ENCODE data around the gene LGI4. TPM values are rescaled to one million over a fixed set of nuclear protein-coding genes. Genes with fewer than 3 reads are reported as not detected.

Gene LGI4
- total RNA-seq, 1 donor from 2014 or later: 0.16 TPM

GRCh38 chr19:35166100-35167063, 31.5 kb upstream of the LGI4 start:
- peaks cover 30% of the 10 kb centered on the region for H3K9me3 Mint-ChIP-seq
- no peak for DNase-seq
- peak overlapping the region; percentile 84 for H3K27ac Mint-ChIP-seq
- H3K36me3 Mint-ChIP-seq (ENCODE audit: low read depth): peaks cover 90% of the 10 kb centered on the region
- no peaks in the 10 kb centered on the region for H3K27me3 Mint-ChIP-seq
- intact Hi-C loops (cut with micrococcal nuclease): no loop called here
- H3K4me1 Mint-ChIP-seq: peaks cover 32% of the 10 kb centered on the region
- peak overlapping the region; percentile 32 for H3K4me3 Mint-ChIP-seq

- Mint-ChIP-seq H3K4me1 (peaks cover 31% of the 10 kb centered on the region), H3K36me3 (ENCODE audit: low read depth) (peaks cover 93% of the 10 kb centered on the region), H3K9me3 (peaks cover 36% of the 10 kb centered on the region), H3K4me3 (no peak overlapping the region), H3K27me3 (no peaks in the 10 kb centered on the region), H3K27ac (no peak overlapping the region)
- intact Hi-C loops (cut with micrococcal nuclease): no loop called here
- no peak for DNase-seq
Measured at GRCh38 chr19:35165200-35166058, 30.6 kb upstream of the LGI4 start.

- Mint-ChIP-seq H3K36me3 (ENCODE audit: low read depth) (peaks cover 94% of the 10 kb centered on the region), H3K27me3 (no peaks in the 10 kb centered on the region), H3K4me1 (peaks cover 30% of the 10 kb centered on the region), H3K27ac (no peak overlapping the region), H3K4me3 (no peak overlapping the region), H3K9me3 (peaks cover 37% of the 10 kb centered on the region)
- intact Hi-C loops (cut with micrococcal nuclease): no loop called here
- no peak for DNase-seq
Measured at GRCh38 chr19:35164418-35164817, 29.6 kb upstream of the LGI4 start.

GRCh38 chr19:35162471-35163326, 27.8 kb upstream of the LGI4 start:
- H3K4me1 Mint-ChIP-seq: peaks cover 36% of the 10 kb centered on the region
- no peaks in the 10 kb centered on the region for H3K27me3 Mint-ChIP-seq
- H3K36me3 Mint-ChIP-seq (ENCODE audit: low read depth): peaks cover 99% of the 10 kb centered on the region
- H3K9me3 Mint-ChIP-seq: peaks cover 37% of the 10 kb centered on the region
- intact Hi-C loops (cut with micrococcal nuclease): no loop called here
- H3K4me3 Mint-ChIP-seq: no peak overlapping the region
- no peak overlapping the region for H3K27ac Mint-ChIP-seq
- DNase-seq: no peak

- H3K36me3 Mint-ChIP-seq (ENCODE audit: low read depth): peaks cover 99% of the 10 kb centered on the region
- no peak overlapping the region for H3K4me3 Mint-ChIP-seq
- H3K9me3 Mint-ChIP-seq: peaks cover 34% of the 10 kb centered on the region
- peak overlapping the region; percentile 48 for H3K27ac Mint-ChIP-seq
- peaks cover 34% of the 10 kb centered on the region for H3K4me1 Mint-ChIP-seq
- no peaks in the 10 kb centered on the region for H3K27me3 Mint-ChIP-seq
- no peak for DNase-seq
- intact Hi-C loops (cut with micrococcal nuclease): no loop called here
Measured at GRCh38 chr19:35161434-35161743, 26.5 kb upstream of the LGI4 start.

- H3K9me3 Mint-ChIP-seq: peaks cover 33% of the 10 kb centered on the region
- H3K4me3 Mint-ChIP-seq: no peak overlapping the region
- H3K27me3 Mint-ChIP-seq: no peaks in the 10 kb centered on the region
- intact Hi-C loops (cut with micrococcal nuclease): no loop called here
- DNase-seq: no peak
- H3K4me1 Mint-ChIP-seq: peaks cover 39% of the 10 kb centered on the region
- H3K36me3 Mint-ChIP-seq (ENCODE audit: low read depth): peaks cover 99% of the 10 kb centered on the region
- peak overlapping the region; percentile 48 for H3K27ac Mint-ChIP-seq
Measured at GRCh38 chr19:35160629-35161433, 26.0 kb upstream of the LGI4 start.

- DNase-seq: no peak
- H3K36me3 Mint-ChIP-seq (ENCODE audit: low read depth): peaks cover 94% of the 10 kb centered on the region
- H3K9me3 Mint-ChIP-seq: peaks cover 27% of the 10 kb centered on the region
- H3K4me3 Mint-ChIP-seq: no peak overlapping the region
- intact Hi-C loops (cut with micrococcal nuclease): no loop called here
- H3K4me1 Mint-ChIP-seq: peaks cover 40% of the 10 kb centered on the region
- no peaks in the 10 kb centered on the region for H3K27me3 Mint-ChIP-seq
- no peak overlapping the region for H3K27ac Mint-ChIP-seq
Measured at GRCh38 chr19:35159606-35160005, 24.7 kb upstream of the LGI4 start.

- no peak for DNase-seq
- Mint-ChIP-seq H3K4me1 (peaks cover 48% of the 10 kb centered on the region), H3K27me3 (peaks cover under 1% of the 10 kb centered on the region), H3K27ac (no peak overlapping the region), H3K4me3 (peak overlapping the region; percentile 31), H3K9me3 (peaks cover 15% of the 10 kb centered on the region), H3K36me3 (ENCODE audit: low read depth) (peaks cover 73% of the 10 kb centered on the region)
- intact Hi-C loops (cut with micrococcal nuclease): no loop called here
Measured at GRCh38 chr19:35157431-35157830, 22.6 kb upstream of the LGI4 start.

- intact Hi-C loops (cut with micrococcal nuclease): no loop called here
- peak overlapping the region; percentile 100 for H3K27ac Mint-ChIP-seq
Measured at GRCh38 chr19:35156673-35157014, 21.8 kb upstream of the LGI4 start.

GRCh38 chr19:35155981-35156672, 21.3 kb upstream of the LGI4 start:
- Mint-ChIP-seq H3K27me3 (peaks cover 4% of the 10 kb centered on the region), H3K9me3 (peaks cover 4% of the 10 kb centered on the region), H3K36me3 (ENCODE audit: low read depth) (peaks cover 61% of the 10 kb centered on the region), H3K4me1 (peaks cover 45% of the 10 kb centered on the region), H3K27ac (peak overlapping the region; percentile 100), H3K4me3 (peak overlapping the region; percentile 100)
- no peak for DNase-seq
- intact Hi-C loops (cut with micrococcal nuclease): loop anchor here (1.0 to 2.0 kb wide), 2 partner anchors 15 to 113 kb away; partner anchors contain the start of gene USF2

More at GRCh38 chr19:35156673-35157014, 21.8 kb upstream of the LGI4 start:
- H3K27me3 Mint-ChIP-seq: peaks cover 4% of the 10 kb centered on the region
- peaks cover 48% of the 10 kb centered on the region for H3K4me1 Mint-ChIP-seq
- H3K36me3 Mint-ChIP-seq (ENCODE audit: low read depth): peaks cover 66% of the 10 kb centered on the region
- peaks cover 9% of the 10 kb centered on the region for H3K9me3 Mint-ChIP-seq
- peak overlapping the region; percentile 100 for H3K4me3 Mint-ChIP-seq
- no peak for DNase-seq

GRCh38 chr19:35155441-35155840, 20.6 kb upstream of the LGI4 start:
- Mint-ChIP-seq H3K4me1 (peaks cover 45% of the 10 kb centered on the region), H3K27ac (peak overlapping the region; percentile 100), H3K9me3 (peaks cover 1% of the 10 kb centered on the region), H3K4me3 (peak overlapping the region; percentile 100), H3K36me3 (ENCODE audit: low read depth) (peaks cover 54% of the 10 kb centered on the region), H3K27me3 (peaks cover 4% of the 10 kb centered on the region)
- intact Hi-C loops (cut with micrococcal nuclease): loop anchor here (1.0 to 2.0 kb wide), 2 partner anchors 14 to 113 kb away; partner anchors contain the start of gene USF2
- DNase-seq: peak; percentile 81

Measured in activated CD4-positive, alpha-beta T cell treated with anti-CD3 and anti-CD28 coated beads, Interleukin-2, amount 10 ng/mL, durations not matched to agents 24 days and 14 days (primary cell).